Kidney (tissue), 14 donors: Measurements from ENCODE around the gene RGL1. TPM values are rescaled to one million over a fixed set of nuclear protein-coding genes. Genes with fewer than 3 reads are reported as not detected.

Source experiments
- DNase-seq, 5 donors: peaks; one replicate each; pipeline ENCODE4 v3.0.0-alpha.2; 2013 to 2020
- FAIRE-seq: peaks from 2 replicates; lab custom pipeline; 2012; peaks lifted over from hg19 to GRCh38; lab: Jason Lieb, UNC
- H3K27ac ChIP-seq, 2 donors: one replicate each; pipeline ENCODE4 v1.7.0; 2013; ENCODE audit warnings: low read depth in 2 of 2, low read length in 2 of 2, inconsistent platforms in 1 of 2
- H3K27me3 ChIP-seq: one replicate; pipeline ENCODE4 v1.7.1; 2013; ENCODE audit warnings: low read length, inconsistent platforms; ENCODE audit not compliant: control insufficient read depth, insufficient read depth
- H3K36me3 ChIP-seq, 3 donors: one replicate each; pipeline versions ENCODE4 v1.7.0 to v1.7.1; 2013; ENCODE audit warnings: low read length in 3 of 3, control low read depth in 1 of 3, inconsistent platforms in 1 of 3; ENCODE audit not compliant: insufficient read depth in 3 of 3, control insufficient read depth in 2 of 3
- H3K4me1 ChIP-seq, 3 donors: one replicate each; pipeline versions ENCODE4 v1.7.0 to v1.7.1; 2013; ENCODE audit warnings: low read length in 3 of 3, inconsistent platforms in 1 of 3, low read depth in 1 of 3; ENCODE audit not compliant: control insufficient read depth in 2 of 3, insufficient read depth in 2 of 3
- H3K4me3 ChIP-seq, 3 donors: one replicate each; pipeline versions ENCODE4 v1.7.0 to v1.8.1; 2013; ENCODE audit warnings: low read length in 3 of 3, control low read depth in 1 of 3, inconsistent platforms in 1 of 3
- H3K9ac ChIP-seq, 3 donors: one replicate each; pipeline versions ENCODE4 v1.7.0 to v1.7.1; 2013; ENCODE audit warnings: low read length in 3 of 3, control low read depth in 1 of 3, inconsistent platforms in 1 of 3
- H3K9me3 ChIP-seq, 3 donors: one replicate each; pipeline versions ENCODE4 v1.7.0 to v1.7.1; 2013; ENCODE audit warnings: low read length in 3 of 3, control low read depth in 1 of 3, inconsistent platforms in 1 of 3; ENCODE audit not compliant: control insufficient read depth in 2 of 3, insufficient read depth in 1 of 3
- intact Hi-C: fragments of 100-400 bp; cut with DNase I; formaldehyde crosslinking; loops from one replicate; pipeline ENCODE4 v1.11.1; 2022
- polyA plus RNA-seq: library from polyadenylated mRNA; stranded (reverse); fragments of 350-450 nt; fragmentation: Illumina TruSeq; extraction: RNeasy Lipid Tissue Mini Kit (QIAGEN cat#74804); gene quantifications from one replicate; pipeline ENCODE4 v1.2.3, GENCODE V29; 2014; ENCODE audit warnings: low read depth, low replicate concordance; ENCODE audit not compliant: insufficient read depth
- total RNA-seq: library from RNA; stranded (reverse); fragmentation: NEBNext Ultra II Directional; extraction: Animal tissue kit (Norgen Biotek cat#: 25700); gene quantifications from one replicate; pipeline ENCODE4 v1.2.1, GENCODE V29; 2021
- TF ChIP-seq, protein P1 (sequence below): IDR thresholded peaks from 3 replicates; pipeline ENCODE4 v1.5.1; 2012; ENCODE audit warnings: mild to moderate bottlenecking, moderate library complexity, borderline replicate concordance; ENCODE audit not compliant: insufficient read depth; ENCODE audit errors: extremely low read depth
- donor health status: control.
- donor health status: control.
- donor health status: control.
- donor health status: control.
- donor health status: control.
- donor health status: DM: yes; HTN: yes; CAD: no.
- donor health status: Normal renal cell carcinoma (clear cell type).

The RGL1 gene
- total and polyA plus RNA-seq, 2 donors from 2014 or later, result 17.3 to 30.7 TPM

DNA sequence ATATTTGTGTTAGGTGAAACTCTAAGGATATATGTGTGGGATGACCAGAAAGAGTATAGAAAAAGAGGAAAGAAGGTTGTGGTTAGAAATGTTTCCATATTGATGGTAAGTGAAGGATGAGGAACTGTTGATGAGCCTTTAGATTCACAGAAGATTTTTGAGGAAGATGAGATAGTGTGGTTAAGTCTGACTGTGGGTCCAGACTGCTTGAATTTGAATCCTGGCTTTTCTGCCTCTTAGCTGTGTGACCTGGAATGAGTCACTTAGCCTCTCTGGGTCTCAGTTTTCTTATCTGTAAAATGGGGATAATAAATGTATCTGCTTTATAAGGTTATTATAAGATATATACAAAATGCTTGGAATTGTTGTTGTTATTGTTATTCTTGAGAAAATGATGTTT, 27.5 kb downstream of the RGL1 start:
- FAIRE-seq, result no peak
- no peak for DNase-seq
- TF ChIP-seq, protein P1, sequence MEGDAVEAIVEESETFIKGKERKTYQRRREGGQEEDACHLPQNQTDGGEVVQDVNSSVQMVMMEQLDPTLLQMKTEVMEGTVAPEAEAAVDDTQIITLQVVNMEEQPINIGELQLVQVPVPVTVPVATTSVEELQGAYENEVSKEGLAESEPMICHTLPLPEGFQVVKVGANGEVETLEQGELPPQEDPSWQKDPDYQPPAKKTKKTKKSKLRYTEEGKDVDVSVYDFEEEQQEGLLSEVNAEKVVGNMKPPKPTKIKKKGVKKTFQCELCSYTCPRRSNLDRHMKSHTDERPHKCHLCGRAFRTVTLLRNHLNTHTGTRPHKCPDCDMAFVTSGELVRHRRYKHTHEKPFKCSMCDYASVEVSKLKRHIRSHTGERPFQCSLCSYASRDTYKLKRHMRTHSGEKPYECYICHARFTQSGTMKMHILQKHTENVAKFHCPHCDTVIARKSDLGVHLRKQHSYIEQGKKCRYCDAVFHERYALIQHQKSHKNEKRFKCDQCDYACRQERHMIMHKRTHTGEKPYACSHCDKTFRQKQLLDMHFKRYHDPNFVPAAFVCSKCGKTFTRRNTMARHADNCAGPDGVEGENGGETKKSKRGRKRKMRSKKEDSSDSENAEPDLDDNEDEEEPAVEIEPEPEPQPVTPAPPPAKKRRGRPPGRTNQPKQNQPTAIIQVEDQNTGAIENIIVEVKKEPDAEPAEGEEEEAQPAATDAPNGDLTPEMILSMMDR, result no peak
- Histone ChIP-seq H3K27ac (no peak overlapping the region), H3K4me3 (no peak overlapping the region), H3K9me3 (no peaks in the 10 kb centered on the region), H3K9ac (no peak overlapping the region), H3K27me3 (no peaks in the 10 kb centered on the region), H3K36me3 (no peaks in the 10 kb centered on the region), H3K4me1 (peaks cover 0 to 6% (median 3%) of the 10 kb centered on the region in 3 donors)
- intact Hi-C loops, result no loop called here

- Histone ChIP-seq H3K36me3 (no peaks in the 10 kb centered on the region), H3K9me3 (no peaks in the 10 kb centered on the region), H3K4me3 (no peak overlapping the region), H3K4me1 (peaks cover 3 to 6% (median 6%) of the 10 kb centered on the region in 3 donors), H3K9ac (no peak overlapping the region), H3K27ac (no peak overlapping the region), H3K27me3 (no peaks in the 10 kb centered on the region)
- FAIRE-seq (no peak), DNase-seq (no peak)
- intact Hi-C loops, result no loop called here
- TF ChIP-seq, protein P1, result no peak
Observed at GRCh38 chr1:183834568-183834967, 29.6 kb downstream of the RGL1 start.

DNA sequence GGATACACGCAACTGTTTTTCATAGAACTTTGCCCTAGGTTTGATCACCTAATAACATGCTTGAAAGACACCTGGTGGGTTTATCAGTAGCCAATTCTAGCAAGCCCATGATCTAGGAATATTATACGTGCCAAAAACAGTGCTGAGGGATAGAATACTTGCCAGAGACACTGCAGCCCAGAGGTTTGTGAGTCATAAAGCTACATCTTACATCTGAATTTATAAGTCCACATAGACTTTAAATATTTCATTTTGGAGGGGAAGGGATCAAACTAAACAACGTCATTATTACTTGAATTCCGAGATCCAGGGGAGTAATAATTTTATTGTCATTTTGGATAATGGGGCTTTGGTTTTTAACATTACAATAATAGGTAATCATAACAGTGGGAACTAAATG, 31.7 kb downstream of the RGL1 start:
- no peak for FAIRE-seq
- H3K4me1 ChIP-seq, result peaks cover 0 to 10% (median 3%) of the 10 kb centered on the region in 3 donors
- no peak overlapping the region for H3K27ac ChIP-seq
- TF ChIP-seq, protein P1, result no peak
- H3K9me3 ChIP-seq, result no peaks in the 10 kb centered on the region
- H3K27me3 ChIP-seq, result no peaks in the 10 kb centered on the region
- intact Hi-C loops, result no loop called here
- no peak overlapping the region for H3K9ac ChIP-seq
- no peak for DNase-seq
- H3K4me3 ChIP-seq, result no peak overlapping the region
- H3K36me3 ChIP-seq, result no peaks in the 10 kb centered on the region

- H3K4me3 ChIP-seq, result no peak overlapping the region
- H3K4me1 ChIP-seq, result peaks cover 3 to 14% (median 5%) of the 10 kb centered on the region in 3 donors
- no peaks in the 10 kb centered on the region for H3K27me3 ChIP-seq
- H3K9me3 ChIP-seq, result no peaks in the 10 kb centered on the region
- TF ChIP-seq, protein P1, result no peak
- no peaks in the 10 kb centered on the region for H3K36me3 ChIP-seq
- DNase-seq, result no peak
- no peak overlapping the region for H3K9ac ChIP-seq
- intact Hi-C loops, result no loop called here
- FAIRE-seq, result no peak
- no peak overlapping the region for H3K27ac ChIP-seq
Observed at GRCh38 chr1:183837062-183837461, 32.1 kb downstream of the RGL1 start.
